AG10803 (cell line): Measurements from ENCODE around the gene SPATA12.

Experiments used
- DNase-seq: peaks from one replicate; pipeline ENCODE4 v3.0.0; 2010; ENCODE audit warnings: low read depth
- H3K4me3 ChIP-seq: 2 replicates; pipeline ENCODE4 v1.5.1; 2011; ENCODE audit warnings: mild to moderate bottlenecking, low read length, control low read depth
- CTCF ChIP-seq: conservative IDR thresholded peaks from 2 replicates; pipeline ENCODE4 v1.5.1; 2011; ENCODE audit warnings: mild to moderate bottlenecking, low read length, control low read depth, inconsistent platforms

SPATA12 gene

GRCh38 chr3:57052662-57053061 lies 7.8 kb upstream of the SPATA12 start:
- H3K4me3 ChIP-seq: no peak overlapping the region
- no peak for DNase-seq
- TF ChIP-seq CTCF: no peak

- no peak for DNase-seq
- H3K4me3 ChIP-seq: no peak overlapping the region
- TF ChIP-seq CTCF: no peak
These were observed 7.3 kb upstream of the SPATA12 start for GRCh38 chr3:57053122-57053521.

- H3K4me3 ChIP-seq: no peak overlapping the region
- no peak for TF ChIP-seq CTCF
- DNase-seq: no peak
These were observed 3.1 kb upstream of the SPATA12 start for GRCh38 chr3:57057351-57057750.

GRCh38 chr3:57059411-57059810 lies 1.1 kb upstream of the SPATA12 start:
- H3K4me3 ChIP-seq: no peak overlapping the region
- DNase-seq: no peak
- no peak for TF ChIP-seq CTCF

GRCh38 chr3:57061556-57061955 lies 1.1 kb downstream of the SPATA12 start:
- DNase-seq: no peak
- H3K4me3 ChIP-seq: no peak overlapping the region
- TF ChIP-seq CTCF: no peak

- DNase-seq: no peak
- H3K4me3 ChIP-seq: no peak overlapping the region
- no peak for TF ChIP-seq CTCF
These were observed 1.7 kb downstream of the SPATA12 start for GRCh38 chr3:57062101-57062631.

GRCh38 chr3:57063032-57063431 lies 2.6 kb downstream of the SPATA12 start:
- H3K4me3 ChIP-seq: no peak overlapping the region
- no peak for DNase-seq
- TF ChIP-seq CTCF: no peak
